GM12878 (cell line): ENCODE measurements around the gene TNNT3. TPM values are rescaled to one million over a fixed set of nuclear protein-coding genes. Genes with fewer than 3 reads are reported as not detected.
"Not testable (repeated sequence)": the region's sequence is repeated elsewhere in the genome, so short reads cannot be mapped to it uniquely, and the experiment has no call there.

Experiments
- ATAC-seq: fragments of 200-7000 bp; cut with Tn5 transposase; 3 replicates; pipeline ENCODE4 v1.9.1; 2020; ENCODE audit warnings: mild to moderate bottlenecking, moderate library complexity
- BruUV-seq: library from RNA; stranded (reverse); fragments of 400-500 nt; replicated peaks from 2 replicates; lab custom pipeline; 2021; lab: Mats Ljungman, UMichigan
- CTCF ChIA-PET: fragments of 300-600 bp; sonication (Branson Sonifier 250); formaldehyde crosslinking; extraction: SDS; loops from one replicate; lab custom pipeline; 2021; ENCODE audit warnings: inconsistent platforms; lab: Yijun Ruan, JAX
- POLR2A ChIA-PET: fragments of 350-600 bp; formaldehyde crosslinking; extraction: SDS; loops from one replicate; lab custom pipeline; 2021; ENCODE audit warnings: inconsistent platforms; lab: Charles Lee
- RAD21 ChIA-PET: fragments of 300-600 bp; sonication (Branson Sonifier 250); formaldehyde crosslinking; loops from one replicate; lab custom pipeline; 2023; ENCODE audit warnings: antibody characterized with exemption; ENCODE audit not compliant: unreplicated experiment; lab: Charles Lee
- SMC1A ChIA-PET: fragments of 300-600 bp; sonication (Branson Sonifier 250); formaldehyde crosslinking; loops from one replicate; lab custom pipeline; 2023; ENCODE audit not compliant: unreplicated experiment, uncharacterized antibody; lab: Charles Lee
- DNase-seq: peaks from one replicate; pipeline ENCODE4 v3.0.0-alpha.2; 2011; ENCODE audit warnings: low read depth, low spot score
- FAIRE-seq: peaks from 3 replicates; lab custom pipeline; 2011; peaks lifted over from hg19 to GRCh38; lab: Jason Lieb, UNC
- H2AFZ ChIP-seq: 2 replicates; pipeline ENCODE4 v1.6.0; 2011; ENCODE audit warnings: low read depth, low read length, control low read depth; ENCODE audit not compliant: control insufficient read depth
- H3K27ac ChIP-seq: 2 replicates; pipeline ENCODE4 v1.5.1; 2011; ENCODE audit warnings: control low read depth; ENCODE audit not compliant: control insufficient read depth, insufficient read depth
- H3K27me3 ChIP-seq, 2 experiments: replicated peaks in 1 of 2; 2 replicates each; pipeline versions ENCODE4 v1.6.0 to v1.6.1; 2011; ENCODE audit warnings: low read length in 1 of 2; ENCODE audit not compliant: control insufficient read depth in 2 of 2, insufficient read depth in 2 of 2
- H3K36me3 ChIP-seq, 2 experiments: 2 replicates each; pipeline ENCODE4 v1.5.1; 2011; ENCODE audit warnings: low read length in 1 of 2; ENCODE audit not compliant: control insufficient read depth in 2 of 2, insufficient read depth in 2 of 2
- H3K4me1 ChIP-seq: 2 replicates; pipeline ENCODE4 v1.6.1; 2011; ENCODE audit warnings: mild to moderate bottlenecking, low read length, moderate library complexity, mixed read lengths; ENCODE audit not compliant: control insufficient read depth, insufficient read depth
- H3K4me2 ChIP-seq: 2 replicates; pipeline ENCODE4 v1.6.0; 2011; ENCODE audit warnings: control low read depth; ENCODE audit not compliant: control insufficient read depth, insufficient read depth
- H3K4me3 ChIP-seq: fragments of 200-600 bp; sonication (generic); 2 replicates; pipeline ENCODE4 v1.5.1; 2016
- H3K79me2 ChIP-seq: 2 replicates; pipeline ENCODE4 v1.6.0; 2011; ENCODE audit warnings: low read length; ENCODE audit not compliant: control insufficient read depth, insufficient read depth
- H3K9ac ChIP-seq: 2 replicates; pipeline ENCODE4 v1.8.0; 2011; ENCODE audit warnings: low read length, control low read depth, mixed read lengths; ENCODE audit not compliant: control insufficient read depth, insufficient read depth
- H3K9me3 ChIP-seq: replicated peaks from 3 replicates; pipeline ENCODE4 v1.5.1; 2011; ENCODE audit warnings: mild to moderate bottlenecking, low read length; ENCODE audit not compliant: control insufficient read depth, insufficient read depth
- H4K20me1 ChIP-seq: 2 replicates; pipeline ENCODE4 v1.6.0; 2011; ENCODE audit not compliant: control insufficient read depth, insufficient read depth
- ATF3 ChIP-seq: IDR thresholded peaks from 2 replicates; pipeline ENCODE4 v1.6.1; 2011; ENCODE audit warnings: low read depth, mild to moderate bottlenecking, low read length, moderate library complexity, borderline replicate concordance; ENCODE audit errors: extremely low read depth
- ELK1 ChIP-seq: IDR thresholded peaks from 2 replicates; pipeline ENCODE4 v1.6.1; 2012; ENCODE audit warnings: low read depth, low read length, improper control_type of control experiment
- EZH2 ChIP-seq: IDR thresholded peaks from 2 replicates; pipeline ENCODE4 v1.6.1; 2012; ENCODE audit warnings: low read depth, mild to moderate bottlenecking, control low read depth, inconsistent platforms, low read length, borderline replicate concordance; ENCODE audit not compliant: control insufficient read depth
- IKZF2 ChIP-seq, 2 experiments: fragments of 450-650 bp; IDR thresholded peaks; 2 replicates each; pipeline ENCODE4 v1.6.1; 2017; ENCODE audit warnings: mild to moderate bottlenecking in 2 of 2, moderate library complexity in 2 of 2
- MYB ChIP-seq: fragments of 150-350 bp; IDR thresholded peaks from 2 replicates; pipeline ENCODE4 v1.6.1; 2014; ENCODE audit warnings: mild to moderate bottlenecking, low read depth, low read length, borderline replicate concordance
- RCOR1 ChIP-seq: conservative IDR thresholded peaks from 2 replicates; pipeline ENCODE4 v1.6.1; 2012; ENCODE audit warnings: low read depth, low read length, improper control_type of control experiment
- REST ChIP-seq: IDR thresholded peaks from 2 replicates; pipeline ENCODE4 v1.6.1; 2012; ENCODE audit warnings: mild to moderate bottlenecking, low read depth, low read length
- WGBS: methylation state at CpG from one replicate; pipeline ENCODE4 v1.1.6; 2016; ENCODE audit warnings: low lambda C conversion rate; ENCODE audit not compliant: insufficient replicate concordance, insufficient coverage; ENCODE audit errors: missing lambda C conversion rate; 5-methylcytosine and 5-hydroxymethylcytosine counted together
- in situ Hi-C: fragments of 300-500 bp; cut with MboI; formaldehyde crosslinking; loops from 9 replicates; pipeline ENCODE4 v1.14.3; 2018; ENCODE audit warnings: mixed read lengths
- intact Hi-C: fragments of 100-400 bp; cut with micrococcal nuclease; formaldehyde crosslinking; loops from one replicate; pipeline ENCODE4 v1.14.2; 2022; ENCODE audit not compliant: unreplicated experiment
- polyA plus RNA-seq, 11 experiments: library from polyadenylated mRNA; depleted of rRNA in 4 of 11; unstranded in 6 of 11; stranded (reverse) in 5 of 11; fragments of >200 nt; fragmentation: Nextera tagmentation in 4 of 11; fragmentation: Illumina TruSeq in 1 of 11; extraction: Ambion mirVana in 4 of 11; extraction: Trizol in 1 of 11; gene quantifications; 1 replicate in 1 of 11; 2 replicates in 10 of 11; pipeline versions ENCODE4 v1.2.1 to v1.2.3, GENCODE V29; 2011 to 2016; ENCODE audit warnings: inconsistent platforms in 2 of 11, missing spikeins in 2 of 11, low read depth in 1 of 11
- total RNA-seq, 4 experiments: library from RNA; depleted of rRNA in 3 of 4; stranded (reverse); fragments of >200 nt in 3 of 4; fragmentation: Illumina TruSeq in 1 of 4; extraction: Trizol in 1 of 4; gene quantifications; 2 replicates each; pipeline versions ENCODE4 v1.2.1 to v1.2.3, GENCODE V29; 2013 to 2021

Gene TNNT3
- total and polyA plus RNA-seq, 10 of the 15 experiments (the other 5 are each of a cell fraction or from before 2014, with no cell fraction given), result 0.40 to 0.50 TPM; not detected in 8

- H3K27ac ChIP-seq, SMC1A ChIA-PET, POLR2A ChIA-PET, H3K9ac ChIP-seq, DNase-seq, intact Hi-C loops, H3K36me3 ChIP-seq, H3K79me2 ChIP-seq, BruUV-seq, H3K4me2 ChIP-seq, H3K4me3 ChIP-seq, ATAC-seq, in situ Hi-C loops, H3K4me1 ChIP-seq, H4K20me1 ChIP-seq, H3K9me3 ChIP-seq, H2AFZ ChIP-seq, RAD21 ChIA-PET, FAIRE-seq, H3K27me3 ChIP-seq: not testable (repeated sequence)
- CTCF ChIA-PET, result interaction anchor here (1.6 kb wide), 1 partner anchor 21 kb away, joined by 4 read pairs; no protein-coding TSS in a partner anchor
- WGBS, result 83% methylated on average over 16 of the region's 17 CpGs
Measured at GRCh38 chr11:1874441-1875092, 44.9 kb upstream of the TNNT3 start.

GRCh38 chr11:1875093-1875850 lies 44.2 kb upstream of the TNNT3 start:
- ChIA-PET RAD21 (no interaction called here), CTCF (interaction anchor here (1.6 kb wide), 1 partner anchor 22 kb away, joined by 4 read pairs; no protein-coding TSS in a partner anchor), SMC1A (no interaction called here), POLR2A (no interaction called here)
- no peak overlapping the region for H3K9ac ChIP-seq
- no peak for ATAC-seq
- DNase-seq, result no peak
- no peaks in the 10 kb centered on the region for H3K27me3 ChIP-seq
- H3K27ac ChIP-seq, result no peak overlapping the region
- in situ Hi-C loops (no loop called here), intact Hi-C loops (no loop called here)
- no peak for FAIRE-seq
- H3K9me3 ChIP-seq, result no peaks in the 10 kb centered on the region
- H3K36me3 ChIP-seq, result peaks cover 0 to 6% of the 10 kb centered on the region in 2 experiments; a peak in 2 of 4 replicates
- no peak overlapping the region for H3K4me3 ChIP-seq
- H3K4me2 ChIP-seq, result no peak overlapping the region
- TF ChIP-seq ATF3 (no peak), EZH2 (no peak), ELK1 (no peak), REST (no peak), MYB (no peak), RCOR1 (no peak), IKZF2 (IDR thresholded peaks at IDR 0.05) (no peak)
- no peaks in the 10 kb centered on the region for H3K4me1 ChIP-seq
- H2AFZ ChIP-seq, result no peak overlapping the region
- no peaks in the 10 kb centered on the region; the same call in 1 of the 2 replicates for H4K20me1 ChIP-seq
- H3K79me2 ChIP-seq, result no peaks in the 10 kb centered on the region; the same call in none of the 2 replicates
- BruUV-seq, result no TSS peak
- WGBS, result 76% methylated on average over 27 of the region's 28 CpGs
